ENCODE measurements around the gene QRFP. TPM values are rescaled to one million over a fixed set of nuclear protein-coding genes. Genes with fewer than 3 reads are reported as not detected.
"Not testable (repeated sequence)": the region's sequence is repeated elsewhere in the genome, so short reads cannot be mapped to it uniquely, and the experiment has no call there.

QRFP gene
- total RNA-seq, 1 donor from 2014 or later = not detected

DNA sequence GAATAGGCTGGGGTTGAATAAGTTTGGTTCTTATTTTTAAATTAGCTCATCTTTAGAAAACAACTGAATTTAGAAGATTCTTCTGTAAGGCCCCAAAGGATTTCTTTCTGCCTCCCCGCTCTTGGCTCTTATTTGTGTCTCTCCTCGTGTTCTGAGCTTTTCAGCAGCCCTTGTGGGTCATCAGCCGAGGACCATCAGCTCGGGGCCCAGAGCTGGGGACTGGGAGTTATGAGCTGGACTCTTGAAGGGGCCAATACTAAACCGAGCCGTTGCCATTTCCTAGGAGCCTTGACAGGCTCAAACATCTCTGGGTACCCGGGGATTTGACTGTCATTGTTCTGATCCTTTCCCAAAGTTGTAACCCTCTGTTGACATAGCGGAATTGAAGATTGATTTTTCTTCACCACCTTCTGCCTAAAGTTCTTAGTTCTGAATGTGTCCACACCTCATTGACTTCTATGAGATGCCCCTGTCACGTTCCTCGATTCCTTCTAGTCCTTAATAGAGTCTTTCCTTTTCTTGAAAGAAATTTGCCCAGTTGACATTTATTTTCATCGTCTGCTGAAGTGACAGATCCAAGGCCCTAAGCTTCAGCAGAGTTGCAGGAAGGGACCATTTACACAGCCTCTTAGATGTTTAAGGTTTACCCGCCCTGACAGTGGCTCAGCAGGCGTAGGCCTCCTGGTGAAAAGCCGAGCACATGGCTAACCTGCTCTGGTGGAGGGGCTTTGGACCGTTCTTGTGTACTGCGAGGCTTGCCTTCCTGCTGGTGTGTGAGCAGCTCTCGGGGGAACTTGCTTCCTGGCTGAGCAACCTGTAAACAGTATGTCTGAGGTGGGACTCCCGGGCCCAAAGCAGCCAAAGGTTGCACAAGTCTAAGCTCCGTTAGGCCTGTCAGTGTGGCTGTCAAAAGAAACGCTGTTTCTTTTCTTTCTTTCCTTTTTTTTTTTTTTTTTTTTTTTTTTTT, 37.6 kb downstream of the QRFP start:
- no peak for ATAC-seq

DNA sequence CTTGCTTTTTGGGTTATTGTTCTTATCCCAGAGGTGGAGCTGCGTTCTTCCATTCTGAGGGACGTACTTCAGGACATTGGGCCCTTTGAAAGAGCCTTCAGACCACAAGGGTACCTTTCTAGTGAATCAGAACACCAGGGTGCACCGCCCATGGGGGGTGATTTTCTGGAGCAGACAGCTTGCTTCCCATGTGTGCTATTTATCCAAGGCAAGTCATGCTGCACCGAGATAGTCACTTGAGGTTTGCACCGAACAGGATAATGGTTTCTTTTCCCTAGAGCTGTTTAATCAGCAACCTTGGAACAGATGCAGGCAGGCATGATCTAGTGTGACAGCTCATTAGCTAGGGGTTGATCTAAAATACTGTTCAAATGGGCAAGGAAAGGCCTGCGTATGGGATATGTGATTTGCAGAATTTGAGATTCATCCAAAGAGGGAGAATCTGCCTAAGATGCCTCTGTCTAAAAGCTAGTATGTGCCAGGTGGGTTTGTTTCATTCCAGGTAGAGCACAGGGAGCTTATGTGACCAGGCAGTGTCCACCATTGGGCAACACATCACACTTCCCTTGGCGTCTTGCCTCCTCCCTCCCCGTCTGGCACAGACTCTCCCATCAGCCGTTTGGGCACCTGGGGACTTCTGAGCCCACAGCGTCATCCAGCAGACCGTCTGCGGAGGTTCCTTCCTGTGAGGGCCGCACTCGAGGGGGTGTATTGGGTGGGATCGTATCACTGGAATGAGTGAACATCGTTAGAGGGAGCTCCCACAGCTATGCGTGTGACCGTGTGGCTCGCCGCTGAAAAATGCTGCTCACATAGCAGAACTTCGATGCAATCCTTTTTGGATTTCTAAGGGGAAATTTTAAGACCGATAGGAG, 38.5 kb downstream of the QRFP start:
- DNase-seq (ENCODE audit: low spot score) = peak; percentile 63
- peak; percentile 76 for ATAC-seq

More for the DNA sequence above, 37.6 kb downstream of the QRFP start:
- no peak for DNase-seq (ENCODE audit: low spot score)

DNA sequence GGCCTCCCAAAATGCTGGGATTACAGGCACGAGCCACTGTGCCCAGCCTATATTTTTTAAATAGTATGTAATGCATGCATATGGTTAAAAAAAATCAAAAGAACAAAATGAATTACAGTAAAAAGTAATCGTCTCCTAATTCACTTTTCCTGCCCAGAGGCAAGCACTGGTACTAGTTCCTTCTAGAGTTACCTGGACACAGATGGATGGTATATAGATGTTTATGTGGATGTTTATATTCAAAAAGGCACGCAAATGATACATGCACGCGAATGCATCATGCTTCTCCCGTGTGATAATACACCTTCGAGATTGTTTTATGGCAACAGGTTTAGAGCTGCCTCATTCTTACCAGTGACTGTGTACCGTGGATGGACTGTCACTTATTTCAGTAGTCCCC, 40.1 kb downstream of the QRFP start:
- DNase-seq (ENCODE audit: low spot score) (no peak), ATAC-seq (no peak)

DNA sequence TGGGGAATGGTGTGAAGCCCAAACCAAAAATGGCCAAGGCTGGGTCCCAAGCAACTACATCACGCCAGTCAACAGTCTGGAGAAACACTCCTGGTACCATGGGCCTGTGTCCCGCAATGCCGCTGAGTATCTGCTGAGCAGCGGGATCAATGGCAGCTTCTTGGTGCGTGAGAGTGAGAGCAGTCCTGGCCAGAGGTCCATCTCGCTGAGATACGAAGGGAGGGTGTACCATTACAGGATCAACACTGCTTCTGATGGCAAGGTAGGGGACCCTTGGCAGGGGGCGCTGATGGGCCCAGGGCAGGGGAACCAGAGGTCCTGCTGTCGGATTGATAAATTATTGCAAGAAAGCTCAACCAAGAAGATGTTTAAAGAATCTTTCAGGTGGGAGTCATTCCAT, 41.8 kb downstream of the QRFP start:
- no peak for ATAC-seq

DNA sequence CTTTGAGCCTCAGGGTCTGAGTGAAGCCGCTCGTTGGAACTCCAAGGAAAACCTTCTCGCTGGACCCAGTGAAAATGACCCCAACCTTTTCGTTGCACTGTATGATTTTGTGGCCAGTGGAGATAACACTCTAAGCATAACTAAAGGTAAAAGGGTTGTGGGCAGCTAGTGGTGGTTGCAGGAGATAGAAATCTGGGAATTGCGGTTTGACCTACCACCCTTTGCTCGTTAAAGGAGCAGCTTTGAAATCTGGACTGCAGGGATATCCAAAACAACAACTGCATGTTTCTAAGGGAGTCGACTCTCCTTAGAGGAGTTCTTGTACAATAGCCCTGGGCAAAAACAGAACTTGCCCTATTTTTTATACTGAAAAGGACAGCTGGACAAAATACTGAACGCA, 42.5 kb downstream of the QRFP start:
- DNase-seq (ENCODE audit: low spot score) = no peak
- no peak for ATAC-seq

More for the DNA sequence above, 41.8 kb downstream of the QRFP start:
- no peak for DNase-seq (ENCODE audit: low spot score)

DNA sequence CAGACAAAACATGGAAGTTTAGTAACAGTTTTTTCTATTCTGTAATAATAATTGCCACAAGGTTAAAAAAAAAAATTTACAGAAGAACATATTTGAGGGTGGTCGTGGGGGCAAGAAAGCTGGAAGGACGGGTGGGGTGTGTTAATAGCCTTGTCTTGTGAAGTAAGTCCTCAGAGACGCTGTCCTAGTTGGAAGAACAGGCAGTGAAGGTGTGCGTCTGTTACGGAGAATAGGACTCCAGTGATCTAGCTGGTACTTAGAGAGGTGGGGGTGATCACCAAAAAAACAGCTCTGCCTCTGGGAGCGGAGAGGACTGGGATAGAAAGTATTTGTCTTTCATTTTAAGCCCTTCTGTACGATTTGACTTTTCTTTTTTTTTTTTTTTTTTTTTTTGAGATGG, 43.8 kb downstream of the QRFP start:
- ATAC-seq (no peak), DNase-seq (ENCODE audit: low spot score) (no peak)

DNA sequence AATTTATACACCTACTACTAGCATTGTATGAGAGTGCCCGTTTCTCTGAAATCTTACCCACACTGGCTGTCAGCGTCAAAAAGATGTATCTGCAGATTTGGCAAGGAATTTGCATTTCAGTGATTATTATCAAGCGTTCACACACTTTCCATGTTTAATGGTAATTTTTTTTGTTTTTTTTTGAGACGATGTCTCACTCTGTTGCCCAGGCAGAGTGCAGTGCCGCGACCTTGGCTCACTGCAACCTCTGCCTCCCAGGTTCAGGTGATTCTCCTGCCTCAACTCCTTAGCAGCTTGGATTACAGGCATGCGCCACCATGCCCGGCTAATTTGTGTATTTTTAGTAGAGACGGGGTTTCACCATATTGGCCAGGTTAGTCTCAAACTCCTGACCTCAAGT, 47.3 kb downstream of the QRFP start:
- DNase-seq (ENCODE audit: low spot score) = no peak
- no peak for ATAC-seq

DNA sequence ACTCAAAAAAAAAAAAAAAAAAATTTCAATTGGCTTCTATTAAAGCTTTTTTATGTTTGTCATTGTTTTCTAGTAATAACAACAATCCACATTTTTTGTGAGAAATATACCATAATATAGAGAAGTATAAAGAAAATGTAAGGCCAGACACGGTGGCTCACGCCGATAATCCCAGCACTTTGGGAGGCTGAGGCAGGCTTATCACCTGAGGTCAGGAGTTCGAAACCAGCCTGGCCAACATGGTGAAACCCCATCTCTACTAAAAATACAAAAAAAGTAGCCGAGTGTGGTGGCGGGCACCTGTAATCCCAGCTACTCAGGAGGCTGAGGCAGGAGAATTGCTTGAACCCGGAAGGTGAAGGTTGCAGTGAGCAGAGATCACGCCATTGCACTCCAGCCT, 48.1 kb downstream of the QRFP start:
- DNase-seq (ENCODE audit: low spot score); ATAC-seq: not testable (repeated sequence)

DNA sequence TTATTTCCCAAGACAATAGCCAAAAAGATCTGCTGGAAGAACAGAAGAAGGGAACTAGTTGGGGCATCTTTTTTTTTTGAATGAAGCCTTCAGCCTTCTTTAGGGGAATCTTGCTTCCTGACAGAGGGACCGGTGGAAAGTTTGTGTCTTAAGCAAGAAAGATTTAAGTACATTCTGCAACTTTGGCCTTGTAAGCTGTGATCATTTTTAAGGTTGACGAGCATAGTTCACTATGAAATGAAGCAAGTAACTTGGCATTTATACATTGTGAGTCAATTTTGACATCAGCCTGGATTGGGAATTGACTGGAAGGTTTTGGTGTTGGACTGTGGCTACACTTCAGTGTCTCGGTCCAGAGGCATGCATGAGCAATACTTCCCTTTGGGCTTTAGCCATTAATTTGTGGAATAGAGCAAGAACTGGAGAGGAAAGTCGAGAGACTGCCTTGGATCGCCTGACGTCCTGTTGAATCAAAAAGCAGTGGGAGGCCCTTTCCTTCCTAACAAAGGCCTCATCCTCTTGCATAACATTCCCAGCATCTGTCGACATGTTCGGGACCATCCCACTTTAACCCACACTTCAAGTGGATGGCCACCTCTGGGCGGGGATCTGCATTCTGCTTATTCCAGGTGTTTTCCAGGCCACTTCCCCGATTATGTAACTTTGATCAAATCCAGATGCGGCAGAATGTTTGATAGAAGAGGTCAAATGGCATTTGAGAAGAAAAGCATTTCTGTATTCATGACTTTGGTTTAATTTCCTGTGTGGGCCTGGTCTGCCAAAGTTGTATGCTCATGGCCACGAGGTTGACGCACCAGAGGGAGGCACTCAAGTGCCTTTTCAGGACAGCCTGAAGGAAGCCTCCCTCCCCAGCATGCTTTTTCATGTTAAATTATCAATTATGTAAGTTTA, 49.0 kb downstream of the QRFP start:
- ATAC-seq = peak; percentile 80
- peak; percentile 63 for DNase-seq (ENCODE audit: low spot score)

DNA sequence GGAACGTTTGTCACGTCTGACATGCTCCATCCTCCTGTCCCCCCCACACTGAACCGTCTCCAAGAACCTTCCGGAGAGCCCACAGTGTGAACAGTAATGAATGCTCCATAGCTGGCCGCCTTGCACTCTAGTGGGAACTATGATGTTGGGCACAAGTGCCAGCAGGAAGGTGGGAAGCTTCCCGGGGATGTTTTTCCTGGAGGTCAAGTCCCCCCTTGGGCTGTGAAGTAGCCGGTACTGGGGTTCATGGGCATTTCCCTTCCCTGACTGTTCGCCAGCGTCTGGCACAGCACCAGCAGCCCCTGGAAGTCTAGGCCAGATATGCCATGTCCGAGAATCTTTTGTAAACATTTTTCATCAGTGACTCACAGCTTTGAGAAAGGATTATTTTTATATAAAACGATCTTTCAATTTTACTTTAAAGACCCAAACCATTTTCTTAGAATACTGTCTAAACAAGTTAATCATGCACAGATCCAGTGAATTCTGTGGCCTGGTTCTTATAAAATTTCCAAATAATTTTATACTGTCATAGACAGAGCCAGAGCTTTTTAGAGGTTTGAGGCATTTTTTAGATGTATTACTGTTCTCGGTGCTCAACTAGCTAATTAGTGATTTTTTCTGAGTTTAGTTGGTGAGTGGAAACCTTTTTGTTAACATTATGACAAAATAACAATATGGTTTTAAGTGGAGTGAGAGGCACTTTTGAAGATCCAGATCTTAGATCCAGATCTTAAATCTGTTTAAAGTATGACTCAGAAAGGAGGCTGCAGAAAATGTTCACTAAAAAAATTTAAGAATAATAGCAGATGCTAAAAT, 49.9 kb downstream of the QRFP start:
- DNase-seq (ENCODE audit: low spot score) (no peak), ATAC-seq (peak; percentile 33)

DNA sequence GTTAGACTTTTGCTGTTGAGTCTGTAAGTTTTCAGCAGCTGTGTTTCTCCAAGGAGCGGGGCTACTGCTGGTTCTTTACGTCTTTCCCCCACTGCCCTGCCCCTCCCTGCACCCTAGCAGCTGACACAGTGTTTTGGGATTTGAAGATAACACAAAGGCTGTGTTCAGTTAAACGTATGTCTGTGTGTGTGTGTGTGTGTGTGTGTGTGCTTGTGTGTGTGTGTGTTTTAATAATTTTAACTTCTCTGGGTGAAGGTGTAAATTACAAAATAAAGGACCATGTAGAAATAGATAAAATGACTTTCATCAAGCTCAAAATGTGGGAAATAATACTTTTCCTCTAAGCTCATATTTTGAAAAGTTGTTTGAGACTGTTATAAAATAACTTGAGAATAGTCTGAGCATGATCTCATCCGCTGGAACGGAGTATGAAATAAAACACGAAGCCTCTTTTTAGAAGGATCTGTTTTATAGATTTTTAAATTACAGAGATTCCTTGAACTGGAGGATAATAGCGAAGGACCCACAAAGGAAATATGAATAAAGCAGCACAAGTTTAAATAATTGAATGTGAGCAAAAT, 50.6 kb downstream of the QRFP start:
- DNase-seq (ENCODE audit: low spot score) (no peak), ATAC-seq (no peak)

DNA sequence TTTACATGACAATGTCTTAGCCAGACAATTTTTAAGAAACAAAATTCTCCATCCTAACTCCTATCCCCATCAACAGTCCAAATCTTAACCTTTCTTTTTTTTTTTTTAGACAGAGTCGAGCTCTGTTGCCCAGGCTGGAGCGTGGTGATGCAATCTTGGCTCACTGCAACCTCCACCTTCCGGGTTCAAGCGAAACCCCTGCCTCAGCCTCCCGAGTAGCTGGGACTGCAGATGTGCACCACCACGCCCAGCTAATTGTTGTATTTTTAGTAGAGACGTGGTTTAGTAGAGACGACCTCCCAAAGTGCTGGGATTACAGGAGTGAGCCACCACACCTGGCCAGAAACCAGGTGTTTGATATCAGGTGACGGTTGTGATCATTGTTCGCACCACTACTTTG, 51.4 kb downstream of the QRFP start:
- no peak for DNase-seq (ENCODE audit: low spot score)
- no peak for ATAC-seq

DNA sequence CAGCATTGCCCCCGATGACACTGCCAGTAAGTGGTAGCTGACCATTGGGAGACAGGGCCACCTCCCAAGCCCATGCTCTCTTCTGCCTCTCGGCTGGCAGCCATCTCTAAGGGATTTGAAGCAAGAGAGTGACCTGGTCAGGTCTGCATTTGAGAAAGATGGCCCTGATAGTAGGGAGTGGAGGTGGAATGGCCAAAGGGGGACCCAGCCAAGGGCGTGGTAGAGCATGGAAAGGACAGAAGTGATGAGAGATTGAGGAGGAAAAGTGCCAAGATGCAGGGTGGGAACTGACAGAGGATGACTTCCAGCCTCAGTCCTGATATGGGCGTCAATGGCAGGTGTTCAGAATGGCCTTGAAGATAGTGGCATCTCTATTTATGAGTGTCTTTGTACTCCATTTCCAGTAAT, 52.6 kb downstream of the QRFP start:
- ATAC-seq (no peak), DNase-seq (ENCODE audit: low spot score) (no peak)

DNA sequence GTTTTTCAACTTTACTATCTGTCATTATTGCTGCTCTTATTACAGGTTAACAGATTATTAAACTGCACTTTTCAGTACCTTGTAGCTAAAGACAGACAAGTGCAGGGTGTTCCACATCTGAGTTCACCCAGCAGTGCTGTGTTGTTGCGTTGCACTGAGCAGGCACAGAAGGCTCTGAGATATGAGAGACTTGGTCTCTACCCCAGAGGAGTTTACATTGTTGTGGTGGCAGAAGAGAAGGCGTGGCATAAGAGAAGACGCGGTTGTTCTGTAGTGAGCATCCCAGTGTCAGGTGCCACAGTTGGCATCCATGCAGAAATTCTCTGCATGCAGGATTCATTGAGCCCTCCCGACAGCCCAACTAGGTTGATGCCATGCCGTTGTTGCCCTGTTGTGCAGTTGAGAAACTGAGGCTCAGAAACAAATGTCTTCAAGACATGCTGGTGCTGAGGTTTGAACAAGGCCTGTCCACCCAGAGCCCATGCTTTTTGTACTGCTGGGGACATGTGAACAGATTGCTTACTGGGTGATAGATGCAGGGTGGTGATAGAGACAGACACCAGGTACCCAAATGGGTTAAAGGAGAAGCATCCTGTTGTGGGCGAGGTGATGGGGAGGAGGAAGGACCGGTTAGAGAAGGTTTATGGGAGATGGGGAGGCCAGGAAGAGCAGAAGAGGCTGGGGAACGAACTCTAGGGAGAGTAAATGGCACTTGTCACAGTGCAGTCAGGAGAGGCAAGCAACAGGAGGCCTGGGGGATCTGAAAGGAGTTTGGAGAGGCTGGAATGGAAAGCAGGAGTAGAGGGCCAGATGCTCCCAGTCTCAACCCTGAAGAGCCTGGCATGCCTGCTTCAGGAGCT, 53.3 kb downstream of the QRFP start:
- DNase-seq (ENCODE audit: low spot score) (no peak), ATAC-seq (no peak)
